Measurements from ENCODE around the gene GPR3. TPM values are rescaled to one million over a fixed set of nuclear protein-coding genes. Genes with fewer than 3 reads are reported as not detected.

GPR3 gene
- total RNA-seq, 4 donors from 2014 or later, result not detected

DNA sequence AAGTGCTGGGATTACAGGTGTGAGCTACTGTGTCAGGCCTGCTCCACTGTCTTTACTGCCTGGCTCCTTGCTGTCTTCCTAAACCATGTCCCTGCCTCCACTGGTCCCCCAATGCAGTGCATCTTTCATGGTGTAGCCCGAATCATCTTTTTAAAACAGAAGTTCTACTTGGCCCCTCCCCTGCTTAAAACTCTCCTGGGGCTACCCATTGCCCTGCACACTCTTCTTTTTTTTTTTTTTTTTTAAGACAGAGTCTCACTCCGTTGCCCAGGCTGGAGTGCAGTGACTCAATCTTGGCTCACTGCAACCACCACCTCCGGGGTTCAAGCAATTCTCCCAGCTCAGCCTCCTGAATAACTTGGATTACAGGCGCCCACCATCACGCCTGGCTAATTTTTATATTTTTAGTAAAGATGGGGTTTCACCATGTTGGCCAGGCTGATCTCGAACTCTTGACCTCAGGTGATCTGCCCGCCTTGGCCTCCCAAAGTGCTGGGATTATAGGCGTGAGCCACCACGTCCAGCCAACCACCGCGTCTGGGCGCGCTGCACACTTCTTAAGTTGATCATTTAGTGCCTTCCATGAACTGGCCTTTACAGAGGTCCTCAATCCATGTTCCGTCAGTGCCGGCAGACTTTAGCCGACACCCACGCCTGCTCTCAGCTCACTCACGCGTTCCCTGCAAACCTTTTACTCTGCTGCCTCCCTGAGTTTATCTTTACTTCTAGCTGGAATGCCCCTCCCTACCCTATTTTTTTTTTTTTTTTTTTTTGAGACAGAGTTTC is 20.2 kb upstream of the GPR3 start:
- no peak overlapping the region for H3K4me3 ChIP-seq
- no peaks in the 10 kb centered on the region for H3K27me3 ChIP-seq
- no peaks in the 10 kb centered on the region for H3K9me3 ChIP-seq
- H3K27ac ChIP-seq, result no peak overlapping the region
- TF ChIP-seq, protein P1, sequence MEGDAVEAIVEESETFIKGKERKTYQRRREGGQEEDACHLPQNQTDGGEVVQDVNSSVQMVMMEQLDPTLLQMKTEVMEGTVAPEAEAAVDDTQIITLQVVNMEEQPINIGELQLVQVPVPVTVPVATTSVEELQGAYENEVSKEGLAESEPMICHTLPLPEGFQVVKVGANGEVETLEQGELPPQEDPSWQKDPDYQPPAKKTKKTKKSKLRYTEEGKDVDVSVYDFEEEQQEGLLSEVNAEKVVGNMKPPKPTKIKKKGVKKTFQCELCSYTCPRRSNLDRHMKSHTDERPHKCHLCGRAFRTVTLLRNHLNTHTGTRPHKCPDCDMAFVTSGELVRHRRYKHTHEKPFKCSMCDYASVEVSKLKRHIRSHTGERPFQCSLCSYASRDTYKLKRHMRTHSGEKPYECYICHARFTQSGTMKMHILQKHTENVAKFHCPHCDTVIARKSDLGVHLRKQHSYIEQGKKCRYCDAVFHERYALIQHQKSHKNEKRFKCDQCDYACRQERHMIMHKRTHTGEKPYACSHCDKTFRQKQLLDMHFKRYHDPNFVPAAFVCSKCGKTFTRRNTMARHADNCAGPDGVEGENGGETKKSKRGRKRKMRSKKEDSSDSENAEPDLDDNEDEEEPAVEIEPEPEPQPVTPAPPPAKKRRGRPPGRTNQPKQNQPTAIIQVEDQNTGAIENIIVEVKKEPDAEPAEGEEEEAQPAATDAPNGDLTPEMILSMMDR (IDR thresholded peaks at IDR 0.05), result no peak
- no peak for TF ChIP-seq POLR2A (IDR thresholded peaks at IDR 0.05)
- no peaks in the 10 kb centered on the region for H3K36me3 ChIP-seq
- DNase-seq, result no peak
- H3K4me1 ChIP-seq, result peaks cover 0 to 8% (median 1%) of the 10 kb centered on the region in 4 donors

GRCh38 chr1:27372808-27373690 is 19.4 kb upstream of the GPR3 start:
- H3K27ac ChIP-seq, result no peak overlapping the region
- H3K27me3 ChIP-seq, result no peaks in the 10 kb centered on the region
- DNase-seq, result no peak
- H3K9me3 ChIP-seq, result no peaks in the 10 kb centered on the region
- no peak for TF ChIP-seq POLR2A (IDR thresholded peaks at IDR 0.05)
- TF ChIP-seq, protein P1 (IDR thresholded peaks at IDR 0.05), result no peak
- peaks cover 0 to under 1% (median 0%) of the 10 kb centered on the region in 4 donors for H3K4me1 ChIP-seq
- H3K36me3 ChIP-seq, result no peaks in the 10 kb centered on the region
- no peak overlapping the region for H3K4me3 ChIP-seq

DNA sequence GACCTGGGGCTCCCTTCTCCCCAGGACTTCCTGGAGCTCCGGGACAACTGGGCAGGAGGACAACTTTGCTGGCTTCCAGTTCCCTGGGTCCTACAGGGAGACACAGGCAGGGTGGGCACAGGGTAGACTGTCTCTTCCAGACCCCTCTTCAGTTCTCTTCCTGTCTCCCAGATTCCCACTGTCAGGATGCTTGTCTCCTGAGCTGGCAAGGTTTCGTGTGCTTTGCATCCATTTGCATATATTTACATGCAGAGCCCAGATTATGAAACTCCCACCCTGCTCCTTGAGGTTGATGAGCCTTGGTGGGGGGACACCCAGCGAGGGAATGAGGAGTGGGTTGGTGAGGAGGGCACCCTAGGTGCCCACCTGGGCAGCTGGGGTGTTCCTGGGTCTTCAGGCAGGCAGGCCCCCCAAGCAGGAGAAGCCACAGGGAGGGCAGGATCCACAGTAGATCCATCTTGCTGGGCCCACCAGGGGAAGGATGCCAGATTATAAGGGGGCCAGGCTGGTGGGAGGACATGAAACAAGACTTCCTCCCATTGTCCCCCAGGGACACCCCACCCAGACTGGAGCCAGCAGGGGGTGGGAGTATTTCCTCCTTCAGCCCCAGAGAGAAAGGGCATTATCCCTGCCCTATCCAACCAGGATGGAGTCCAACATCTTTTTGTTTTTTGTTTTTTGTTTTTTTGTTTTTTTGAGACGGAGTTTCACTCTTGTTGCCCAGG is 17.9 kb upstream of the GPR3 start, which contains the start of gene FCN3:
TSS of gene FCN3 (minus strand) at position 463 of the 725 bp plus-strand sequence. CDS start at position 457, 6 bp downstream.
- Histone ChIP-seq H3K4me3 (no peak within 1 kb of the TSS), H3K27me3 (no peaks in the 10 kb centered on the region), H3K36me3 (no peaks in the 10 kb centered on the region), H3K9me3 (no peaks in the 10 kb centered on the region), H3K27ac (no peak within 1 kb of the TSS), H3K4me1 (no peaks in the 10 kb centered on the region)
- TF ChIP-seq, protein P1 (IDR thresholded peaks at IDR 0.05), result no peak
- no peak for DNase-seq

GRCh38 chr1:27377760-27378495 is 14.5 kb upstream of the GPR3 start:
- H3K4me3 ChIP-seq, result no peak overlapping the region
- no peak overlapping the region for H3K27ac ChIP-seq
- no peaks in the 10 kb centered on the region for H3K36me3 ChIP-seq
- no peak for DNase-seq
- no peaks in the 10 kb centered on the region for H3K9me3 ChIP-seq
- no peaks in the 10 kb centered on the region for H3K27me3 ChIP-seq
- H3K4me1 ChIP-seq, result peaks cover 0 to 4% (median 0%) of the 10 kb centered on the region in 4 donors
- no peak for TF ChIP-seq POLR2A (IDR thresholded peaks at IDR 0.05)
- TF ChIP-seq, protein P1 (IDR thresholded peaks at IDR 0.05), result no peak

Data from Peyer's patch (tissue), 4 donors.